Gastroesophageal sphincter (tissue), 3 donors: ENCODE data around the gene AHI1.

Experiments used
- POLR2AphosphoS5 ChIP-seq: sonication (generic); formaldehyde crosslinking; IDR thresholded peaks from one replicate; pipeline ENCODE4 v1.6.1; 2017; ENCODE audit warnings: antibody characterized with exemption
- TF ChIP-seq, protein P1 (sequence below), 4 experiments: fragments of 200-600 bp in 2 of 4; fragments of 450-650 bp in 2 of 4; sonication (generic) in 1 of 4; IDR thresholded peaks; one replicate each; pipeline ENCODE4 v1.5.1; 2017 to 2019; ENCODE audit warnings: antibody characterized with exemption in 4 of 4, mild to moderate bottlenecking in 2 of 4, moderate library complexity in 2 of 4

DNA sequence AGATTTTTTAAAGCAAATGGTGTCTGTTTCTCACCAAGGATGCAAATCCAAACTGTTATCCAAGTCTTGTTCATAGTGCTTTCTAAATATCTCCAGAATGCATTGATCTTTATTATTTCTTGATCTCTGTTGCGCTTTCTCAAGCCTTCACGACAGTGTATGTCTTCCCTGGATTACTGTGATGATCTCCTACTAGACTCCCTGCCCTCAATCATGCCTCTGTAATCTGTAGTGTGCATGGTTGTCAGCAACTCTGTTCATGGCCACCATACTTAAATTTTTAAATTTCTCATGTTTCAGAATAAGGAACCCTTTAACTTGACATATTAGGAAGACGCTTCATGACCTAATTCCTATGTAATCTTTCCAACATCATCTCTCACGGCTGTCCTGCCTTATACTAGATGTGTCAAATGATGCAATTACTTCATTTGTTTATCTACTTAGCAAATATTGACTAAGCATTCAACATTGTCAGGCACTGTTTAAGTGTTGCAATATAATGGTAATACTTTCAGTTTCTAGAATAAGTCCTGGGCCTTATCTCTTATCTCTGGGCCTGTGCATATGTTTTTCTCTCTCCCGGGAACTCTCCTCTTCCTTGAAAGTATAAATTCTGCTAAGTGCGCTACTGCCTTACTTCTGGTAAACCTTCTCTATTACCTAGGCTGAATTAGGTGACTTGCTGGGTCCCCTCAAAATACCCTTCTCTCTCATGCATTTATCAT lies 25.6 kb upstream of the AHI1 start:
- TF ChIP-seq, protein P1, sequence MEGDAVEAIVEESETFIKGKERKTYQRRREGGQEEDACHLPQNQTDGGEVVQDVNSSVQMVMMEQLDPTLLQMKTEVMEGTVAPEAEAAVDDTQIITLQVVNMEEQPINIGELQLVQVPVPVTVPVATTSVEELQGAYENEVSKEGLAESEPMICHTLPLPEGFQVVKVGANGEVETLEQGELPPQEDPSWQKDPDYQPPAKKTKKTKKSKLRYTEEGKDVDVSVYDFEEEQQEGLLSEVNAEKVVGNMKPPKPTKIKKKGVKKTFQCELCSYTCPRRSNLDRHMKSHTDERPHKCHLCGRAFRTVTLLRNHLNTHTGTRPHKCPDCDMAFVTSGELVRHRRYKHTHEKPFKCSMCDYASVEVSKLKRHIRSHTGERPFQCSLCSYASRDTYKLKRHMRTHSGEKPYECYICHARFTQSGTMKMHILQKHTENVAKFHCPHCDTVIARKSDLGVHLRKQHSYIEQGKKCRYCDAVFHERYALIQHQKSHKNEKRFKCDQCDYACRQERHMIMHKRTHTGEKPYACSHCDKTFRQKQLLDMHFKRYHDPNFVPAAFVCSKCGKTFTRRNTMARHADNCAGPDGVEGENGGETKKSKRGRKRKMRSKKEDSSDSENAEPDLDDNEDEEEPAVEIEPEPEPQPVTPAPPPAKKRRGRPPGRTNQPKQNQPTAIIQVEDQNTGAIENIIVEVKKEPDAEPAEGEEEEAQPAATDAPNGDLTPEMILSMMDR (IDR thresholded peaks at IDR 0.05), result no peak
- no peak for TF ChIP-seq POLR2AphosphoS5
